ENCODE measurements around the gene ZNF112. TPM values are rescaled to one million over a fixed set of nuclear protein-coding genes. Genes with fewer than 3 reads are reported as not detected.

ZNF112 gene
- total RNA-seq, result 1.5 and 2.2 TPM in 2 replicates

GRCh38 chr19:44356383-44357111 is at the start of gene ZNF112:
TSS of gene ZNF112 (minus strand) at chr19:44356680. CDS start at chr19:44340539, 16,141 bp downstream.

GRCh38 chr19:44401139-44402115 is 44.9 kb upstream of the ZNF112 start, which contains the start of gene ZNF285:
TSS of gene ZNF285 (minus strand) at chr19:44401608. CDS start at chr19:44397213, 4,395 bp downstream.

GRCh38 chr19:44304659-44305193 is 51.8 kb downstream of the ZNF112 start, which contains the start of gene ZNF235:
TSS of gene ZNF235 (minus strand) at chr19:44305025. CDS start at chr19:44303404, 1,621 bp downstream.

Other genes starting within 250 kb of the ZNF112 start
- 1.1 and 1.7 TPM in 2 replicates for gene ZNF225, start 243.3 kb downstream of the ZNF112 start, total RNA-seq
- 3.3 and 3.6 TPM in 2 replicates for gene ZNF234, start 215.1 kb downstream of the ZNF112 start, total RNA-seq
- gene ZNF226, start 191.6 kb downstream of the ZNF112 start, total RNA-seq, result 4.9 and 9.3 TPM in 2 replicates
- 3.1 and 4.9 TPM in 2 replicates for gene ZNF227, start 144.1 kb downstream of the ZNF112 start, total RNA-seq
- 0.07 TPM in 1 of 2 replicates, not detected in the other for gene ZNF233, start 96.8 kb downstream of the ZNF112 start, total RNA-seq
- 0.88 and 2.0 TPM in 2 replicates for gene ZNF235, start 51.7 kb downstream of the ZNF112 start, total RNA-seq
- 2.0 and 2.9 TPM in 2 replicates for gene ZNF285, start 44.9 kb upstream of the ZNF112 start, total RNA-seq
- gene ZNF229, start 91.8 kb upstream of the ZNF112 start, total RNA-seq, result 3.2 and 5.4 TPM in 2 replicates
- gene ZNF180, start 143.8 kb upstream of the ZNF112 start, total RNA-seq, result 4.8 and 6.0 TPM in 2 replicates
- gene CEACAM20, start 173.0 kb upstream of the ZNF112 start, total RNA-seq, result not detected in 2 replicates